ENCODE data around the gene GBGT1. TPM values are rescaled to one million over a fixed set of nuclear protein-coding genes. Genes with fewer than 3 reads are reported as not detected.

The GBGT1 gene
- total RNA-seq, 1 experiment from 2014 or later: 16.5 TPM

GRCh38 chr9:133131506-133131905, 32.2 kb downstream of the GBGT1 start:
- peaks cover 7% of the 10 kb centered on the region; the same call in 1 of the 2 replicates for H3K4me1 Mint-ChIP-seq
- DNase-seq (ENCODE audit: low spot score) (no peak), ATAC-seq (no peak)
- no peak for TF ChIP-seq E2F5 (CRISPR knock-in tag; IDR thresholded peaks at IDR 0.05)
- TF ChIP-seq GTF2I (CRISPR knock-in tag; conservative IDR thresholded peaks at IDR 0.05): no peak
- no peak for TF ChIP-seq ZNF219 (CRISPR knock-in tag; IDR thresholded peaks at IDR 0.05; ENCODE audit: borderline replicate concordance)
- H3K27me3 Mint-ChIP-seq (ENCODE audit: low read depth): no peaks in the 10 kb centered on the region; the same call in 1 of the 2 replicates
- ChIA-PET POLR2A (no interaction called here), CTCF (interaction anchor here (1.0 to 1.5 kb wide), 2 partner anchors 13 to 16 kb away, joined by 4 to 7 read pairs; no protein-coding TSS in a partner anchor)
- H3K27ac Mint-ChIP-seq: no peak overlapping the region
- H3K36me3 Mint-ChIP-seq: no peaks in the 10 kb centered on the region
- no peak overlapping the region for H3K4me3 Mint-ChIP-seq
- no peaks in the 10 kb centered on the region for H3K9me3 Mint-ChIP-seq

GRCh38 chr9:133130685-133131244, 32.9 kb downstream of the GBGT1 start:
- H3K9me3 Mint-ChIP-seq: no peaks in the 10 kb centered on the region
- no peak for TF ChIP-seq FOXP4 (CRISPR knock-in tag; IDR thresholded peaks at IDR 0.05)
- no peak for TF ChIP-seq CREM (CRISPR knock-in tag; IDR thresholded peaks at IDR 0.05)
- TF ChIP-seq GTF2I (CRISPR knock-in tag; conservative IDR thresholded peaks at IDR 0.05): no peak
- TF ChIP-seq NFE2L1 (CRISPR knock-in tag; IDR thresholded peaks at IDR 0.05): no peak
- TF ChIP-seq ZNF232 (CRISPR knock-in tag; IDR thresholded peaks at IDR 0.05): no peak
- TF ChIP-seq NFATC4 (CRISPR knock-in tag; IDR thresholded peaks at IDR 0.05): no peak
- H3K27me3 Mint-ChIP-seq (ENCODE audit: low read depth): no peaks in the 10 kb centered on the region; the same call in 1 of the 2 replicates
- H3K4me1 Mint-ChIP-seq: peaks cover 7% of the 10 kb centered on the region; the same call in 1 of the 2 replicates
- ChIA-PET CTCF (interaction anchor here (1.0 to 1.5 kb wide), 2 partner anchors 14 to 17 kb away, joined by 4 to 7 read pairs; no protein-coding TSS in a partner anchor), POLR2A (no interaction called here)
- ATAC-seq (no peak), DNase-seq (ENCODE audit: low spot score) (no peak)
- no peaks in the 10 kb centered on the region for H3K36me3 Mint-ChIP-seq
- no peak overlapping the region; the same call in 1 of the 2 replicates for H3K27ac Mint-ChIP-seq
- H3K4me3 Mint-ChIP-seq: no peak overlapping the region

- Mint-ChIP-seq H3K27ac (no peak overlapping the region), H3K4me3 (no peak overlapping the region), H3K27me3 (ENCODE audit: low read depth) (peaks cover 8% of the 10 kb centered on the region), H3K9me3 (no peaks in the 10 kb centered on the region), H3K4me1 (peaks cover 7% of the 10 kb centered on the region; the same call in 1 of the 2 replicates), H3K36me3 (no peaks in the 10 kb centered on the region)
- TF ChIP-seq ZMAT4 (CRISPR knock-in tag; IDR thresholded peaks at IDR 0.05) (no peak), TEAD4 (CRISPR knock-in tag; IDR thresholded peaks at IDR 0.05) (no peak), GRHL2 (CRISPR knock-in tag; IDR thresholded peaks at IDR 0.05; ENCODE audit: insufficient replicate concordance, severe bottlenecking) (no peak), ATF6 (CRISPR knock-in tag; IDR thresholded peaks at IDR 0.05) (no peak), ZNF423 (CRISPR knock-in tag; IDR thresholded peaks at IDR 0.05) (no peak), ZNF671 (CRISPR knock-in tag; IDR thresholded peaks at IDR 0.05) (no peak)
- ChIA-PET POLR2A (no interaction called here), CTCF (interaction anchor here (0.6 to 4.2 kb wide), 5 partner anchors 15 to 268 kb away, joined by 3 to 21 read pairs (median 4); no protein-coding TSS in a partner anchor)
- no peak for ATAC-seq
- DNase-seq (ENCODE audit: low spot score): no peak
Measured at GRCh38 chr9:133129001-133129795, 34.5 kb downstream of the GBGT1 start.

All from WTC11 (cell line).